ENCODE results near the gene TOPORS.
"Not testable (repeated sequence)": the region's sequence is repeated elsewhere in the genome, so short reads cannot be mapped to it uniquely, and the experiment has no call there.

TOPORS gene

GRCh38 chr9:32552172-32552872 is at the start of gene TOPORS, which contains the start of gene SMIM27:
TSS of gene TOPORS (minus strand) at chr9:32552586. CDS start at chr9:32552436, 150 bp downstream.
TSS of gene SMIM27 (plus strand) at chr9:32552327. CDS start at chr9:32552435, 108 bp downstream.
- peak within 1 kb of the TSS; percentile 89 for H3K27ac ChIP-seq
- peak; percentile 43 for DNase-seq (ENCODE audit: low read depth, low spot score)

- H3K27ac ChIP-seq; DNase-seq (ENCODE audit: low read depth, low spot score): not testable (repeated sequence)
Observed at GRCh38 chr9:32599021-32599420, 46.6 kb upstream of the TOPORS start.

- no peak for DNase-seq (ENCODE audit: low read depth, low spot score)
- H3K27ac ChIP-seq = no peak overlapping the region
Observed at GRCh38 chr9:32596936-32597335, 44.5 kb upstream of the TOPORS start.

GRCh38 chr9:32596096-32596865 is 43.9 kb upstream of the TOPORS start:
- DNase-seq (ENCODE audit: low read depth, low spot score) = no peak
- H3K27ac ChIP-seq = no peak overlapping the region

GRCh38 chr9:32590898-32591297 is 38.5 kb upstream of the TOPORS start:
- no peak for DNase-seq (ENCODE audit: low read depth, low spot score)
- no peak overlapping the region for H3K27ac ChIP-seq

- no peak for DNase-seq (ENCODE audit: low read depth, low spot score)
- no peak overlapping the region for H3K27ac ChIP-seq
Observed at GRCh38 chr9:32590476-32590875, 38.1 kb upstream of the TOPORS start.

GRCh38 chr9:32589083-32589723 is 36.8 kb upstream of the TOPORS start:
- DNase-seq (ENCODE audit: low read depth, low spot score) = no peak
- no peak overlapping the region for H3K27ac ChIP-seq

- H3K27ac ChIP-seq = no peak overlapping the region
- DNase-seq (ENCODE audit: low read depth, low spot score) = no peak
Observed at GRCh38 chr9:32587901-32588300, 35.5 kb upstream of the TOPORS start.

GRCh38 chr9:32584784-32585183 is 32.4 kb upstream of the TOPORS start:
- H3K27ac ChIP-seq = no peak overlapping the region
- DNase-seq (ENCODE audit: low read depth, low spot score) = no peak

- no peak overlapping the region for H3K27ac ChIP-seq
- DNase-seq (ENCODE audit: low read depth, low spot score) = no peak
Observed at GRCh38 chr9:32581512-32582143, 29.2 kb upstream of the TOPORS start.

GRCh38 chr9:32580631-32581300 is 28.4 kb upstream of the TOPORS start:
- H3K27ac ChIP-seq = no peak overlapping the region
- no peak for DNase-seq (ENCODE audit: low read depth, low spot score)

GRCh38 chr9:32579706-32580331 is 27.4 kb upstream of the TOPORS start:
- DNase-seq (ENCODE audit: low read depth, low spot score) = no peak
- H3K27ac ChIP-seq = no peak overlapping the region

GRCh38 chr9:32578976-32579375 is 26.6 kb upstream of the TOPORS start:
- no peak overlapping the region for H3K27ac ChIP-seq
- DNase-seq (ENCODE audit: low read depth, low spot score) = no peak

- no peak for DNase-seq (ENCODE audit: low read depth, low spot score)
- H3K27ac ChIP-seq = no peak overlapping the region
Observed at GRCh38 chr9:32577316-32577715, 24.9 kb upstream of the TOPORS start.

- no peak overlapping the region for H3K27ac ChIP-seq
- DNase-seq (ENCODE audit: low read depth, low spot score) = no peak
Observed at GRCh38 chr9:32574858-32575257, 22.5 kb upstream of the TOPORS start.

GRCh38 chr9:32573821-32574220 is 21.4 kb upstream of the TOPORS start:
- DNase-seq (ENCODE audit: low read depth, low spot score) = no peak
- H3K27ac ChIP-seq = no peak overlapping the region

GRCh38 chr9:32572900-32573523 is 20.6 kb upstream of the TOPORS start, which contains the start of gene NDUFB6:
TSS of gene NDUFB6 (minus strand) at chr9:32573159. CDS start at chr9:32573060, 99 bp downstream.
- DNase-seq (ENCODE audit: low read depth, low spot score) = peak; percentile 62

GRCh38 chr9:32571969-32572899 is 19.8 kb upstream of the TOPORS start:
- H3K27ac ChIP-seq = peak overlapping the region; percentile 74
- DNase-seq (ENCODE audit: low read depth, low spot score) = peak; percentile 51

More at GRCh38 chr9:32572900-32573523, 20.6 kb upstream of the TOPORS start, which contains the start of gene NDUFB6:
- peak within 1 kb of the TSS; percentile 74 for H3K27ac ChIP-seq

Measured in epithelial cell of prostate (primary cell).